Kidney capillary endothelial cell (primary cell): ENCODE results near the gene LHX2.

ENCODE experiments used
- DNase-seq: peaks from one replicate; pipeline ENCODE4 v3.0.0-alpha.2; 2018; ENCODE audit warnings: low spot score

LHX2 gene

DNA sequence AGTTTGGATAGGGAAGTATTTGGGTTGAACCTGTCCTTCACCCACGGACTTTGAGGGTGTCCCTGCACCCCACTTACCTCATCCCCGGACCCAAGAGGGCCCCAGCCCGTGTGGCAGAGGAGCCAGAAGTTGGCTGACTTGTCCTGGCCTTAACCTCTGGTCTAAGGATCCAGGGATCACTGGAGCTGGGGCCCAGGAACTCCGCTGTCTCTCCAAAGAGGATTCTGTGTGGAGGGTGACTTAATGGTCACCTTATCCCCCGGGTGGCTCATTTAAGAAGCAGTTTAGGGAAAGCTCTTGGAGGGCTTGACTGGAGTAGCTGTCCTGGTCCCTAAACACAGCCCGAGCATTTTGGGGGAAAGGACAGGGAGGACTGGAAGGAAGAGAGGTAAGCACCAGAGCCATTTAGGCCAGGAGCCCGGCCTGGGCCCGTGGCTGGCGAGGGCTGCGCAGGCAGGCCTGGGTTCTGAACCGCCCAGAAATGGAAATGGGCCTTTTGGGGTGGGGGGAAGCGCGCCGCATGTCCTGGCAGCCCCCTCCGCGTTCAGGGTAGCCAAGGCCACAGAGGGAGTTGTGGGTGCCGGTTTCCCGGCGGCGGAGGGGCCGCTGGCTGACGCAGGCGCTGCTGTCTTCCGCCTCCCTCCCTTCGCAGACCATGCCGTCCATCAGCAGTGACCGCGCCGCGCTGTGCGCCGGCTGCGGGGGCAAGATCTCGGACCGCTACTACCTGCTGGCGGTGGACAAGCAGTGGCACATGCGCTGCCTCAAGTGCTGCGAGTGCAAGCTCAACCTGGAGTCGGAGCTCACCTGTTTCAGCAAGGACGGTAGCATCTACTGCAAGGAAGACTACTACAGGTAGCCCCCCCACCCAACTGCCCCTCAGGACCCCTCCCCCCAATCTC, 2.0 kb downstream of the LHX2 start:
- DNase-seq, result no peak

DNA sequence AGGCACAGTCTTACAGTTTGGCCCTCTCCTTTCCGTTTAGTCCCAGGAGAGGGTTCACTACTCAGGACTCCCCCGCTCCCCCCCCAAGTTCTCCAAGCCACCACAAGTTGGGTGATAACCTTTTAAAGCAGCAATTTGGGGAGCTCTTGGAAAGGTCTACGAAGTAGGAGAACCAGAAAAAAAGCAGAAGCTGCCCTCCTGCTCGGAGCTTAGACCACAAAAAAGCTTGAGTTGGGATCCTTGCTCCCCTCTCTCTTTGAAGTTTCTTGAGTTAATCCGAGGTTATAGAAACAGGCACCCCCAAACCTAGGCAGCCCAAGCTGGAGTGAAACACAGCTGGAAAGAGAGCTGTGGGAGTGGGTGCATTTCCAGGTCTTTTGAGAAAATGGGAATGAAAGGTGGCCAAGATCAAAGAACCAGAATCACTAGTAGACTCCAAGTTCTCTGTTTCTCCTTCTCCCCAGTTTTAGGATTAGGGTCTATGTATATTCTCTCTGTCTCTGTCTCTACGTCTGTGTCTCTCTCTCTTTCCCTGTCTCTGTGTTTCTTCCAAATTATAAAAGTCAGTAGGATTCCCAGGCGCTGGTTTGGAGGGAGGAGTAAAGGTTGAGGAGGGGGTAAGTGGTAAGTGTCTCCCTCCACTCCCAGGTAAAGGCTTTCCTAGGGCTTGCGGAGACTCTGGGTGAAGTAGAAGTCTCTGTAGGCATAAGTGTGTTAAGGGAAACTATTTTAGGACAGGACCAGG, 2.8 kb downstream of the LHX2 start:
- DNase-seq, result no peak

DNA sequence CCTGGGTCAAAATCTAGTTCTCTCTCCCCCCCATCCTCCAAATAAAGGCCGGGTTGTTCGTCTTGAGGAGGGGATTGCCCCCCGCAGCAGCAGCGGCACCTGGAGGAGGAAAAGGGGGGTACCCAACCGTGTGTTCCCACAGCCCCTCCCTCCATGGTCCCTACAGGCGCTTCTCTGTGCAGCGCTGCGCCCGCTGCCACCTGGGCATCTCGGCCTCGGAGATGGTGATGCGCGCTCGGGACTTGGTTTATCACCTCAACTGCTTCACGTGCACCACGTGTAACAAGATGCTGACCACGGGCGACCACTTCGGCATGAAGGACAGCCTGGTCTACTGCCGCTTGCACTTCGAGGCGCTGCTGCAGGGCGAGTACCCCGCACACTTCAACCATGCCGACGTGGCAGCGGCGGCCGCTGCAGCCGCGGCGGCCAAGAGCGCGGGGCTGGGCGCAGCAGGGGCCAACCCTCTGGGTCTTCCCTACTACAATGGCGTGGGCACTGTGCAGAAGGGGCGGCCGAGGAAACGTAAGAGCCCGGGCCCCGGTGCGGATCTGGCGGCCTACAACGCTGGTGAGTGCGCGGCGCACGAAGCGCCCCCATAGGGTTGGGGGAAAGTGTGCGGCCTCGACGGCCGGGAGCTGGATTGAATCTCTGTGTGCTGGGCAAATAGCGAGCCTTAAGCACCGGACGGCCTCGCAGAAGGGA, 3.5 kb downstream of the LHX2 start:
- no peak for DNase-seq

DNA sequence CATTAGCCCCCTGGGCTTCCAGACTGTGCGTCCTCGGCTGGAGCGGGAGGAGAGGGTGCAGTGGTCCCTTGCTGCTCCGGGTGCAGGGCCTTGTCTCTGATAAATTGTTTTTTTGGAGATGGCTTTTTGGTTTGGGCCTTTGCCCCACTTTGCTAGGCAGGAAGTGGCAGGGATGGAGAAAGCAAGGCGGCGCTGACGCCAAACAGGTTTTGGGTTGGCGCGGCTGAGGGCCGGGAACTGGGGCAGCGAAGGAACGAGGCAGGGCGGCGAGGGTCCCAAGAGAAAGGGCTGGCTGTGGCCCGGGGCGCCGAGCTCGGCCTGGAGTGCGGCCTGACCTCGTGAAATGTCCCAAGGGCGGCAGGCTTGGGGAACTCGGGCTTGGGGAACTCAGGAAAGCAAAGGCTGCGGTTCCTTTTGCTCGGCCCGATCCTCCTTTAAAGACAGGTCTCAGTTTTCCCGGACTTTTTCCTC, 4.1 kb downstream of the LHX2 start:
- no peak for DNase-seq

DNA sequence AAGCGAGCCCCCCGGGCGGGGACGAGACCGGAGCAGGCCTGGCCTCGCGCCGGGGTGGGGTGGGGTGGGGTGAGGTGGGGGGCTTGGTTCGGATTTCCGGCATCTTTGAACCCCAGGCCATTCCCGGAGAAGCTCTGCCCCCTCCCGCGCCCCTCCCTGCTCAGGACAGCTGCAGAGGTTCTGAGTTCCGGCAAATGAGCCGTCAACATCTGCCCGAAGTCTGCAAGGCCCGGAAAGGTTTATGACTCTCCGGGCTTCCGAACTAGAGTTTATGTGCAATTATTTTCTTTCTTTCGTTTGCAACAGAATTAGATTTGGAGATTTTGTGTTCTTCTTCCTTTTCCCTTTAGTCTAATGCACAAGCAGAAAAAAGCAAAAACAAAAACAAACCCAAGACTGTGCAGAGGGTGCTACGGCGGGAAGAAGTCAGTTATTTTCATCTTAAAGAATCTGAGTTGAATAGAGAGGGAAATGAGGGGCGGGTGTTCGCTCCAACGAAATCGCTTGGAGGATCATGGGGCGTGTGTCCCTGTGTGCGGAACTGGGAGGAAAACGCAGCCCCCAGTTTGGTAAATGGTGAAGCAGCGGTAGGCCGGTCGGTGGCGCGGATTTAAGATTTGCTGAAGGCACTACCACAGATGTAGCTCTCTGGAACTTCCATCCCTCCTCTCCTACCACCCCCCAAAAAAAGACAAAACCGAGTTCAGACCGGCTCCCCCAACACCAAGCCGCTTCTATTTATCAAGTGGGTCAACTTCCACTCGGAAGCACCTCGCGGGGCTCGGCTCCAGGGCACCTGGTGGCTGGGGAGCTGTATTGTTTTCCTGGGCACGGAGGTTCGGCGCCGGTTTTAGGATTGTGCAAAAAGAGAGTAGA, 4.8 kb downstream of the LHX2 start:
- DNase-seq, result no peak

DNA sequence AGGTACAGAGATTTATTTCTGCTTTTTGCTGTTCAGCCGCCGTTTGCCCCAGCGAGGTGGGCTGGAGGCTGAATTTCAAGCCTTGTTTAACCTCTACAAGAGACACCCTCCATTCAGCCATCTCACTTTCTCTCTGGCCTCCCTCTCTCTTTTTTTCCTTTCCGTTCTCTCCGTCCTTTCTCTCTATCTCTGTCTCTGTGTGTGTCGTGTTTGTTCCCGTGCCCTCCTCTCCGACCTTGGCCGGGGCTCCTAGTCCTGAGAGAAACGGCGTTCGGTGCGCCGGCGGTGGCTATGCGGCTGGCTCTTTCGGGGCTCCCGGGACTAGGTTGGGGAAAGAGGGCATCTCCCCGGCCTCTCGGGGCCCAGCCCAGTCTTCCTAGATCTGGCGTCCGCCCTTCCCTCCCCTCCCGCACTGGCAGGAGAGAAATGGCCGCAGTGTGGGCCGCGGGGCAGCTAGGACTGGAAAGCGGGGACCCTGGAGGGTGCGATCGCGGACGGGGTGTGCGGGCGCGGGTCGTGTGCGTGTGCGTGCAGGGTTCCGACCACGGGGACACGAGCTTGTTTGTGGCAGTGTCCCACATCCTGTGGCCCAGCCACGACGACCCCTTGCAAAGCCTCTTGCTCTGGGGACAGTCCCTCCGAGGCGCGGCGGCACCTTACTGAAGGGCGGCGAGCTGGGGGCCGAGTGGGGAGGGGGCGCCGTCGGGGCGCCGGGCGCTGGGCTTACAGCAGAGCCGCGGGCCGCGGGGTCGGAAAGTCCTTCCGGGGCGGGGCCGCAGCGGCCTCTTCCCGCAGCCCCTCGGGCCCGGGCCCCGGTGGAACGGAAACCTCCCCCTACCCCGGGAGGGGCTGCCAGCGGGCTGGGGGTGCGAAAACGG, 5.7 kb downstream of the LHX2 start:
- DNase-seq, result no peak

DNA sequence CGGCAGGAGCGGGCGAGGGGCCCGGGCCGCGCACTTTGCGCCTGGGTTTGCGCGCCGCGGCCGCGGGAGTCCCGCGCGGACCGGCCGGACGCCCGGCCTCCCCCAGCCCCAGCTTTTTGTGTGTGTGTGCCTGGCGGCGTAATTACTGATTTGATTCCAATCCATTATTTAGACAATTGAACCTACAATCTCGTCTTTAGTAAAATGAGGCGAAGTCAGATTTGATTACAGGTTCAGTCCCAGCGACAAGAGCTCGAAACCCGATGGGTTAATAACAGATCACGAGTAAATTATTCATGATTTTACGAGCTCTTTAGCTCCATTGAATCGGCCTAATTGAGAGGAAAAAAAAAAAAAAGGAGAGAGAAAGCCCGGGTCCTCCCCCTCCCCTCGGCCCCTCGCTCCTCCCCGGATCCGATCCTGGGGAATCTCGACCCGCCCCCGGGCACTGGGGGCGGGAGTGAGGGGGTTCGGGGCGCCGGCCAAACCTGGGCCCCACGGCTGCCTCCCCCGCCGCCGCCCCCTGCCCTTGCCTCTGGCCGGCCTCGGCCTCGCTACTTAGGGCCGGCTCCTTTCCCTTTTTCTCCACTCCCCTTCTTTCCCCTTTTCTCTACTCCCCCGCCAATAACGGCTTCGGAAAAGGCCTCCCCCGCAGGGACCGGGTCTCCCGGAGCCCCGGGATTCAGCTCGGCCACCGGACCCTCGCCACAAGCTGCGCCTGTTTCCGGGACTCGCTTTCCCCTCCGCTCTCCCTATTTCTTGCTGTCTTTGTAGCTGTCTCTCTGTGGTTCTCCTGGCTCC, 6.6 kb downstream of the LHX2 start:
- no peak for DNase-seq

DNA sequence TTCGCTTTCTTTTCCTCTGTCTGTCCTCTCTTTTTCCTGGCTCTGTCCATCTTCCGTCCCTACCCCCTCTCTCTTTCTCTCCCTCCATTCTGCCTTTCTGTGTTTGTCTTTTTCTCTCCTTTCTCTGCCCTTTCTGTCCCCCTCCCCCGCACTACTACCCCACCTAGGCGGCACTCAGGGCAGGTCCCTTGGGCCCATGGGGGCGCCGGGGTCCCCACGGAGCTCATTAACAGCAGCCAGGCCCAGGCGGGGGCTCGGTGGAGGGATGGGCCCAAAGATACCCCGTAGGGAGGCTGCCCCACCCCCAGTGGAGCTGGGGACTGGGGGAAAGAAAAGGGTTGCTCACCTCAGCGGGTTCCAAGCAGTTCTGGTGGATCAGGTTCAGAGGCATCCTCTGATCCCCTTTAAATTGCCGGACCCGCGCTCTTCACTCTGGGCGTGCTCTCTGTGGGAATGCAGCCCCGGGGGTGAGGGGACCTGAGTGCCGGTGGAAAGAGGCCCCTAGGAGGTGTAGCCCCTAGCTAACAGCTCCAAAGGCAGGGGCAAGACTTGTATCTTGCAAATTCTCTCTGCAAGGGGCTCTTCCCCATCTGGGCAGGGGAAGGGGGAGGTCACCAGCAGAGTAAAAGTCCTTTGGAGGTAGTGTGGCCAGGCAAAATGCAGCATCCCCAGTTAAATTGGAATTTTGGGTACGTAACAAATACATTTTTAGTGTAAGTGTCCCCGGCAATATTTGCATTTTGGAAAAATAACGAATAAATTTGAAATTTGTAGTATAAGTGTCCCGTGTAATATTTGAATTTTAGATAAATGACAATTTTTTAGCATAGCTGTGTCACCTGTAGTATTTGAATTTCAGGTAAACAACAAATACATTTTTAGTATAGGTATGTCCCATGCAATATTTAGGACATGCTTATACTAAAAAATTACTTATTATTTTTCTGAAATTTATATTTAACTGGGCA, 7.4 kb downstream of the LHX2 start:
- no peak for DNase-seq

DNA sequence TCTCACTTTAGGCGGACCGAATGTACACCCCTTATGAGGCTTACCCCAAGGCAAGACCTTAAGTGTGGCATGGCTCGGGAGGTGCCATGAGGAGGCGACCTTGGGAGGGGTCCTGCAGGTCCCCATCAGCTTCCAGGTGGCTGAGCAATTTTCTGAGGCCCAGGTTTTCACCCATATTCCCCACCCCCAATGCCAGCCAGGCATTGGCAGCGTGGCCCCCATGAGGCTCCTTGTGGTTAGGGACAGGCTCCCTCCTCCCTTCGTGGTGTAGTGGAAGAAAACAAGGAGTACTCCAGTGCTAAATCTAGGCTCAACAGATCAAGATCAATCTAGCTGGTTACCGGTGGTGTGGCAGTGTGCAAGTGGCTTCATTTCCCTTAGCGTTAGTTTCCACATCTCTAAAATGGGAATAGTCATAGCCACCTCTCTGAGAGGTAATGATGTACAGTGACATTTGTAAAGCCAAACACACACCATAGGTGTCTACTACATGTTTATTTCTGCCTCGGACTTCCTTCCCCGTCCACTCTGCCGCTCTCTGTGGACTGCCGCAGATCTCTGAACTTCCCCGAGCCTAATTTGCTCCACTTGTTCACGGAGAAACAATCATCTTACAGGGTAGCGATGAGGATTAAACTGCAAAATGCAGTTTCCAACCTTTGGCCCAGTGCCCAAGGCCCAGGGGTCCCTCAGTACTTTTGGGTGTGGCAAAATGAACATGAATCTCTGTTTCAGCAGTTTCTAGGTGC, 8.4 kb downstream of the LHX2 start:
- DNase-seq, result no peak

DNA sequence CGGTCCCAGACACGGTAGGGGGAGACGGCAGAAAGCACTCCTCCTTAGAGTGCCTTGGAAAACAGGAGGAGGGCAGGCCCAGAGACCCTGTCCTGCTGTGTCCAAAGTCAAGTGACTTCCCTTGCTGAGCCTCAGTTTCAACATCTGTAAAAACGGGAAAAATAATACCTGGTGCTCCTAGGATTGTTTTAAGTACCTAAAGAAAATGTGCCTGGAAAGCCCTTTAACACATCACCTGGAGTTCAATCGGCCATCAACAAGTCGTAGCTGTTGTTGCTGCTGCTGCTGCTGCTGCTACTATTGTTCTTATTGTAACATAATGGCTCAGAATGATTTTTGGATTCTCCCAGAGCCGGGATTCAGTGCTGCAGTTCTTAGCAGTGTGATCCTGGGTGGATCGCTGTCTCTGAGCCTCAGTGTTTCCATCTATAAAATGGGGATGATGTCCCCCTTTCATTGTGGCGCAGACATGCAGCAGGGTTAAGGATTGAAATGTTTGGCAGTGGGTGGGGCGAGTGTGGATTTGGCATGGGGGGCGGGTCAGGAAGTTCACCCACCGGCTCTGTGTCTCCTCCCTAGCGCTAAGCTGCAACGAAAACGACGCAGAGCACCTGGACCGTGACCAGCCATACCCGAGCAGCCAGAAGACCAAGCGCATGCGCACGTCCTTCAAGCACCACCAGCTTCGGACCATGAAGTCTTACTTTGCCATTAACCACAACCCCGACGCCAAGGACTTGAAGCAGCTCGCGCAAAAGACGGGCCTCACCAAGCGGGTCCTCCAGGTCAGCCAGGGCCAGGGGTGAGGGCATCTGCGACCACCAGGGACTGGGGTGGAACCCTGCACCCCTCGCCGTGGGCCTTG, 9.2 kb downstream of the LHX2 start:
- no peak for DNase-seq

DNA sequence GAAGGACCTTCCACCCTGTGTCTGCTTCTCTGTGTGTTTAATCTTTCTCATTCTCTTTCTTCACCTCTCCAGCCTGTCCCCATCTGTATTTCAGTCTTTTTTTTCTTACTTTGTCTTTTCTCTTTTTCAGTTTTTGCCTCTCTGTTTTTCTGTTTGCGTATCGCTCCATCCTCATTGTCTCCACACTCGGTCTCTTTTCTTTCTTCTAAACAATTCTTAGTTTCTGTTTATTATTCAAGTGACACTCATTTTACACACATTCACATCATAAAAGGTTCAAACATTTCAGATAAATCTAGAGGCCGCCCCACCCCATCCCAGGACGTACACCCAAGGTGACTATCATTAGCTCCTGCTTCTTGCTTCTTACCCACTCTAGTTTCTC, 9.8 kb downstream of the LHX2 start:
- no peak for DNase-seq

DNA sequence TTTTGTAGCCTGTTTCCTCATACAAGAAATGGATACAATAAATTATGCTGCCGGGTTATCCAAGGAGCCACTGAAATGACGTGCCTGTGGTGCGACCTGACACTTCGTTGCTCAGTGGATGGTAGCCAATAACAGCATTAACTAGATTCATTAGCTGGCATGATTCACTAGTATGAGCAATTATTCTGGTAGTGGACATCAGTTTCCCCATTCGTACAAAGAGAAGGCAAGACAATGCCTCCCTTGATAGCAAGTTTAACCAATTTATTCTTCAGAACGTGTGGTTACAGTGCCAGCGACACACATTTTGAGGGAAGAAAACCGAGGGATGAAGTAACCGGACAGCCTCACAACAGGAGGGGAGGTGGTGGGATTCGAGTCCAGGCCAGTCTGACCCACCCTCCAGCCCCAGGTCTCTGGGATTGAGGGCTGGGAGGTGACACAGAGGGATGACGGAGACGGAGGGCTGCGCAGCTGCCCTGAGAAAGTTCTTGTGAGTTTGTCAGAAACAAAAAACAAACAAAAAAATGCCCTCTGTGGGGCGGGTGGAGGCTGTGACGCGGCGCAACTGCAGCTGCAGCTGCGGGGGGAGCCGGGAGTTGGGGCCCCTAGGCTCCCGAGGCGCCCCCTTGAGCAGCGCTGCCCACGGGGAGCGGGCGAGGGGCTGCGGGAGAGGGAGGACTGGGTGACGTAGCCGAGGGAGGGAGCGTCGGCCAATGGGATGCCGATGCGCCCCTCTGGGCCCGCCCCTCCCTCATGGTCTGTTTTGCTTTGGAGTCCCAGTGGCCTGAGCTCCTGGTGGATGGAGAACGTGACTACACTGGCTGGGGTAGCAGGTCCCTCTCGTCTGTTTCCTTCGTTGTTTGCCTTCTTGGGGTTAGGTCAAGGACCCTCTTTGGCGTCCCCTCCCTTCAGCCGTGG, 10.9 kb downstream of the LHX2 start:
- DNase-seq, result no peak

DNA sequence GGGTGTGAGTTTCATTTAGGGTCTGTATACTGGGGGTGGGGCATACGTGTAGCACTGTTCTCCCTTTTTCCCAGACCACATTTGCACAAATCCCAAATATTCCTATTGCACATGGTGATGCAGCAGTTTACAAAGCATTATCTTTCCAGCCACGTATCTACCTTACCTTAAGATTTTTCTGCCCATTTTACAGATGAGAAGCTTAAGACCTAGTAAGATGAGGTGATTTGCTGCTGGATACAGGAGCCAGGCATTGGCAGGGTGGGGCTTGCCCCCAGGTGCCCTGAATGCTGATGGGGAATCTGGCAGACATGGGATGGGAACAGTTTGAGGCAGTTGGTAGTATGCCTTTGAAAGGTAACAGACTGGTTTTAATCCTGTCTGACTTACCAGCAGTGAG, 12.5 kb downstream of the LHX2 start:
- DNase-seq, result no peak

DNA sequence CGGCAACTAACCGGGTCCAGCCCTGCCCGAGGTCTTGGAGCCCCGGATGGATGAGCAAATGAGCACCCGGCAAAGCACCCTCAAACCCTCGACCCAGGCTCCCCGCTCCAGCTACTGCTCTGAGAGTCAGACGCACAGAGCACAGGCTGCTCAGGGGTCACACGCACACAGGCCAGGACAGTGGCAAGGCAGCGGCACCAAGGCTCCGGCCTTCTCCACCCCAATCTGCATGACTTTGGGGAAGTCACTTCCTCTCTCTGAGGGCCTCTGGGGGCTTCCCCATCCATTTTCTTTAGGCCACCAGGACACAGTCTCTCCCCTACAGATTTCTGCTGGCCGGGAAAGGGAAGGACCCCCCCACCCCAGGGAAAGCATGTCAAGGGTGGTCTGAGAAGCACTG, 18.0 kb downstream of the LHX2 start:
- no peak for DNase-seq

DNA sequence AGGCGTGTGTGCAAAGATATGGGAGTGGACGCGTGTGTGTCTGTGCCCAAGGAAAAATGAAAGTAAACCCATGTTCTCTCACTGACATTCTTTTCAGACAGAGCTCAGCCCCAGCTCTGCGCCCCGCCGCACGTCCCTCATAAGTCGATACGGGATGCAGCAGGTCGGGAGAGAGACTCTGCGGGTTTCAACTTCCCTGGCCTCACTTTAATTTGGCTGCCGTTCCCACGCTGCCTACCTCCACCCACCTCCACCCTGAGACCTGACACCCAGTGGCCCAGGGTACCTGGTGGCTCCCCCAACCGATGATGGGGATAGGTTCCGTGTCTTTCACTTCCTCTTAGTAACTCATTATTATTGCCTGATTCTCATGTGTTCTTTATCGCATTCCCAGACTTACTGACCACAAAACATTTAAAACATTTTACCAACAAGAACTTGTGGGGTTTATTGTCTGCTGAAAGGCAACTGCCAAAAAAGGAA, 19.4 kb downstream of the LHX2 start:
- DNase-seq, result no peak

DNA sequence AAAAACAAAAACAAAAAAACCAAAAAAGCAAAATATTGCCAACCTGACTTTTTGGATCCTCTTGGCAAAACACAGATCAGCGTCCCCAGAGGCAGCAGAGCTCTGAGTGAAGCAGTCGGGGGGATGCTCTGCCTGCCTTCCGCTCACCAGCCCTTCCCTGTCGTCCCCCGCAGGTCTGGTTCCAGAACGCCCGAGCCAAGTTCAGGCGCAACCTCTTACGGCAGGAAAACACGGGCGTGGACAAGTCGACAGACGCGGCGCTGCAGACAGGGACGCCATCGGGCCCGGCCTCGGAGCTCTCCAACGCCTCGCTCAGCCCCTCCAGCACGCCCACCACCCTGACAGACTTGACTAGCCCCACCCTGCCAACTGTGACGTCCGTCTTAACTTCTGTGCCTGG, 20.7 kb downstream of the LHX2 start:
- DNase-seq, result no peak
